ENCODE results near the gene LRRN3. TPM values are rescaled to one million over a fixed set of nuclear protein-coding genes. Genes with fewer than 3 reads are reported as not detected.
A peak's percentile ranks its signal among the peaks of the same experiment; 100 is the strongest.

Gene LRRN3
- total and polyA plus RNA-seq, 10 of the 15 experiments (the other 5 are each of a cell fraction or from before 2014, with no cell fraction given) = 0.02 to 0.24 (median 0.11) TPM; not detected in 3

- no peak for TF ChIP-seq BMI1 (IDR thresholded peaks at IDR 0.05; ENCODE audit: borderline replicate concordance)
- TF ChIP-seq NFIC (IDR thresholded peaks at IDR 0.05; ENCODE audit: low read depth, low read length) = no peak
- TF ChIP-seq NR2C2 (IDR thresholded peaks at IDR 0.05; ENCODE audit: borderline replicate concordance, control insufficient read depth, insufficient read length, low read depth) = no peak
- TF ChIP-seq JUND (IDR thresholded peaks at IDR 0.05; ENCODE audit: low read depth, low read length) = no peak
- no peak for TF ChIP-seq RFX5 (IDR thresholded peaks at IDR 0.05; ENCODE audit: low read depth, low read length)
Measured at GRCh38 chr7:111082351-111082750, 8.6 kb upstream of the LRRN3 start (continued).

- RAD21 ChIA-PET (ENCODE audit: unreplicated experiment) = interaction anchor here (0.7 to 1.6 kb wide), 9 partner anchors 16 to 479 kb away, joined by 3 to 16 read pairs (median 4); partner anchors contain the start of gene IMMP2L
- peak overlapping the region; percentile 25; the same call in 1 of the 2 replicates for H3K27ac ChIP-seq (ENCODE audit: control insufficient read depth, insufficient read depth)
- SMC1A ChIA-PET (ENCODE audit: uncharacterized antibody, unreplicated experiment) = interaction anchor here (0.6 to 3.0 kb wide), 15 partner anchors 9 to 476 kb away, joined by 3 to 29 read pairs (median 5); no protein-coding TSS in a partner anchor
- POLR2A ChIA-PET = no interaction called here
- H4K20me1 ChIP-seq (ENCODE audit: control insufficient read depth, insufficient read depth) = no peaks in the 10 kb centered on the region
- no peak overlapping the region for H2AFZ ChIP-seq (ENCODE audit: control insufficient read depth, low read depth, low read length)
- DNase-seq (ENCODE audit: low read depth, low spot score) (peak; percentile 88), ATAC-seq (peak; percentile 98), FAIRE-seq (peak; percentile 99)
- 0% methylated on average over 5 of the region's 5 CpGs for WGBS (ENCODE audit: insufficient coverage, insufficient replicate concordance, low lambda C conversion rate, missing lambda C conversion rate)
- H3K27me3 ChIP-seq (replicated peaks in 1 of 2; ENCODE audit: control insufficient read depth in 2 of 2, insufficient read depth in 2 of 2, low read length in 1 of 2) = no peaks in the 10 kb centered on the region
- H3K9ac ChIP-seq (ENCODE audit: control insufficient read depth, insufficient read depth, low read length) = no peak overlapping the region
- peaks cover 1% of the 10 kb centered on the region; the same call in 1 of the 3 replicates for H3K9me3 ChIP-seq (replicated peaks; ENCODE audit: control insufficient read depth, insufficient read depth, low read length)
- no peak overlapping the region for H3K4me3 ChIP-seq
- H3K4me1 ChIP-seq (ENCODE audit: control insufficient read depth, insufficient read depth, low read length) = peaks cover 38% of the 10 kb centered on the region
- H3K79me2 ChIP-seq (ENCODE audit: control insufficient read depth, insufficient read depth, low read length) = no peaks in the 10 kb centered on the region
- BruUV-seq (replicated peaks) = no TSS peak
- no peaks in the 10 kb centered on the region for H3K36me3 ChIP-seq (ENCODE audit: control insufficient read depth in 2 of 2, insufficient read depth in 2 of 2, low read length in 1 of 2)
- intact Hi-C loops (cut with micrococcal nuclease; ENCODE audit: unreplicated experiment) (loop anchor here (2.0 to 10.0 kb wide), 6 partner anchors 41 to 1079 kb away; partner anchors contain the start of gene IMMP2L), in situ Hi-C loops (cut with MboI) (no loop called here)
- CTCF ChIA-PET = interaction anchor here (0.6 to 1.8 kb wide), 8 partner anchors 9 to 479 kb away, joined by 3 to 10 read pairs (median 4); partner anchors contain the start of gene IMMP2L
- H3K4me2 ChIP-seq (ENCODE audit: control insufficient read depth, insufficient read depth) = peak overlapping the region; percentile 61
- TF ChIP-seq RUNX3 (IDR thresholded peaks at IDR 0.05; ENCODE audit: low read length) = peak; percentile 97
- peak; percentile 36; the same call in 1 of the 2 replicates for TF ChIP-seq GABPA (IDR thresholded peaks at IDR 0.05; ENCODE audit: low read depth)
- 0 out of 2 replicates have a peak, but pooled peaks have one; percentile 16 for TF ChIP-seq REST (IDR thresholded peaks at IDR 0.05; ENCODE audit: low read depth, low read length)
- peak; percentile 89 for TF ChIP-seq DPF2 (IDR thresholded peaks at IDR 0.05)
- no peak; the same call in 1 of the 2 replicates for TF ChIP-seq SMC3 (IDR thresholded peaks at IDR 0.05; ENCODE audit: borderline replicate concordance, low read length)
- TF ChIP-seq IRF3 (IDR thresholded peaks at IDR 0.05) = no peak
- peak; percentile 31; the same call in 1 of the 2 replicates for TF ChIP-seq RAD21 (IDR thresholded peaks at IDR 0.05; ENCODE audit: insufficient read depth, low read depth, low read length)
- peak; percentile 72; the same call in 1 of the 2 replicates for TF ChIP-seq ZSCAN29 (IDR thresholded peaks at IDR 0.05)
- peak; percentile 69; the same call in 1 of the 2 replicates for TF ChIP-seq SPI1 (IDR thresholded peaks at IDR 0.05; ENCODE audit: borderline replicate concordance, insufficient read depth, low read depth, low read length)
- no peak for TF ChIP-seq HSF1 (IDR thresholded peaks at IDR 0.05; ENCODE audit: low read depth, low read length)
Measured at GRCh38 chr7:111083413-111083812, 7.5 kb upstream of the LRRN3 start.

Measured in GM12878 (cell line).